TTC549 (cell line): ENCODE data around the gene TNFAIP1.

Source experiments
- FAIRE-seq: peaks from 2 replicates; lab custom pipeline; 2012; peaks lifted over from hg19 to GRCh38; lab: Jason Lieb, UNC

Gene TNFAIP1

GRCh38 chr17:28346199-28346580, 10.6 kb downstream of the TNFAIP1 start:
- FAIRE-seq: no peak

- no peak for FAIRE-seq
Measured at GRCh38 chr17:28346746-28347246, 11.2 kb downstream of the TNFAIP1 start.

- FAIRE-seq: no peak
Measured at GRCh38 chr17:28347261-28347891, 11.8 kb downstream of the TNFAIP1 start.

- FAIRE-seq: no peak
Measured at GRCh38 chr17:28348979-28349378, 13.4 kb downstream of the TNFAIP1 start.

DNA sequence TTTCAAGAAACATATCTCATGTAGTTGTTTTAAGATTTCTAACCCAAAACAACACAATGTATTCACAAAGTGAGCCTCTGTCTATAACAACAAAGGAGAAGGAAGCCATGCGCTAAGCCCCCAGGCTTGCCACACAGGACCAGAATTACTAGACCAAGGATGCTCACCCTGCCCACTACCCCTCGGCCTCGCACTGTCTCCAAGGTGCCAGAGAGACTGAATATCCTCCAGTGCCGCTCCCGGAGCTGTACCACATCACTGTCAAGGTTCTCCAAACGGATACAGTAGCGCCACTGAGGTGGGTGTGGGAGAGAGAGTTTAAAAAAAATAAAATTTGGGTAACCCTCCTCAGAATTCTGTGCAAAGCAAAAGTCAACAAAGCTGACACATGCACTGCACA, 14.7 kb downstream of the TNFAIP1 start:
- no peak for FAIRE-seq

DNA sequence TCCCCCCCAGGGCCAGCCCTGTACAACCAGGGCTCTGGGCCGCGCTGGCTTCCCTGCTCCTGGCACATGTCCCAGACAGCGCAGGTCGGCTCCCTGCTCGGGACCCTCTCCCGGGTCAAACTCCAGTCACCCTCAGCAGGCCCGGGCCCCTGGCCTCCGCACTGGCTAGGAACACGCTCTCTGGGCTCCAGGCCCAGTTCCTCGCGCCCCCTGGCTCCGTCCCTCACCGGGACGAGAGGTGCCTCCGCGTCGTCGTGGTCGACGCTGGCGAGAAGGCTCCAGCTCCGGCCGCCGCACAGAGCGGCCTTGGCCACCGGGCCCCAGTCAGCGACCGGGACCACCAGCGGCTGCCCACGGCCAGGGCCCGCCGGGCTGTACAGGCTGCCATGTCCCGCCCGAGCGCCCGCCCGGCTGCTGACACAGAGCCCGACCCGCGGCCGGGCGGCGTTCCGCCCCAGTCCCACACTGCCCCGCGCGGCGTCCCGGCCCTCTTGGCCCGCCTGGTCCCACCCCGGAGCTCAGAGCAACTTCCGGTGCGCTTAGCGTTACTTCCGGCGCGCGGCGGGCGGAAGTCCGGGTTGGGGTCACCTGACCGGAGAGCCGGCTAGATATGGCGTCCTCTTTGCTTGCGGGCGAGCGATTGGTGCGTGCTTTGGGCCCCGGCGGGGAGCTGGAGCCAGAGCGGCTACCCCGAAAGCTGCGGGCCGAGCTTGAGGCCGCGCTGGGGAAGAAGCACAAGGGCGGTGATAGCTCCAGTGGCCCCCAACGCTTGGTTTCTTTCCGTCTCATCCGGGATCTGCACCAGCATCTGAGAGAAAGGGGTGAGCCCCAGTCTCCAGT, 21.7 kb downstream of the TNFAIP1 start, which contains the start of gene POLDIP2:
Gene POLDIP2, minus strand, starts transcription at position 467 of the 840 bp plus-strand sequence. Its CDS starts 79 bp downstream, at position 388.
- FAIRE-seq: no peak

DNA sequence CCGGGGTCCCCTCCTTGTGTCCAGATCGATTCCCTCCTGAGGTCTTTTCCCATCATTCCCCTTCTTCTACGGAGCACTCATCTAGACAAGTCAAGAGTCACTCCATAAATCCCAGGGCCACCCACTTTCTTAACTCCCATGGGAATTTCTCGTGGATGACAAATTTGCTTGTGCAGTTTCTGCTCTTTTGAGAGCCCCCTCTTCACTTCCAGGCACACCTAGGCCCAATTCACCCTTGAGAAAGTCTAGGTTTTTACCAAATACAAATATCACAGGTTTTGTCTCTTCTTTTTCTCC, 22.3 kb downstream of the TNFAIP1 start:
- FAIRE-seq: no peak

GRCh38 chr17:28363186-28363585, 27.6 kb downstream of the TNFAIP1 start:
- FAIRE-seq: no peak

- FAIRE-seq: no peak
Measured at GRCh38 chr17:28363776-28364650, 28.5 kb downstream of the TNFAIP1 start.

- no peak for FAIRE-seq
Measured at GRCh38 chr17:28364665-28365363, 29.3 kb downstream of the TNFAIP1 start, which contains the start of gene SEBOX. Gene SEBOX (minus strand): TSS chr17:28365199. CDS start chr17:28365151, 48 bp downstream.

DNA sequence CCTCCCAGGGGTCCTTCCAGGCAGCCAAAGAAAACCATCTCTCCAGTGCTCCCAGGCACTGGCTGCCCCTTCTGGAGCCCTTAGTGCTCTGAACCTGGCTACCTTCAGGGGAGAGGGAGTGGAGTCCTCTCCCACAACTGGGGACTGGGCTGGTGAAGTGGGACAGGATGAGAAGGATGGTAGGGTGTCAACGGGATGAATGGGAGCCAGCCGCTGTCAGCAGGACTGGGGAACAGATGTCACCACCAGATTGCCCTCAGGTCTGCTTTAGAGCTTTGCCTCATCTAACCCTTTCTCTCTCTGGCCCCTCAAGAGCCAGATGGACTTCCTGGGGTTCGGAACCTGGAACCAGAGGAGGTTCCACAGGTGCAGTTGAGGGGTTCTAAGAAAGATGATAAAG, 29.9 kb downstream of the TNFAIP1 start:
- FAIRE-seq: no peak

GRCh38 chr17:28366605-28367004, 31.0 kb downstream of the TNFAIP1 start:
- FAIRE-seq: no peak

DNA sequence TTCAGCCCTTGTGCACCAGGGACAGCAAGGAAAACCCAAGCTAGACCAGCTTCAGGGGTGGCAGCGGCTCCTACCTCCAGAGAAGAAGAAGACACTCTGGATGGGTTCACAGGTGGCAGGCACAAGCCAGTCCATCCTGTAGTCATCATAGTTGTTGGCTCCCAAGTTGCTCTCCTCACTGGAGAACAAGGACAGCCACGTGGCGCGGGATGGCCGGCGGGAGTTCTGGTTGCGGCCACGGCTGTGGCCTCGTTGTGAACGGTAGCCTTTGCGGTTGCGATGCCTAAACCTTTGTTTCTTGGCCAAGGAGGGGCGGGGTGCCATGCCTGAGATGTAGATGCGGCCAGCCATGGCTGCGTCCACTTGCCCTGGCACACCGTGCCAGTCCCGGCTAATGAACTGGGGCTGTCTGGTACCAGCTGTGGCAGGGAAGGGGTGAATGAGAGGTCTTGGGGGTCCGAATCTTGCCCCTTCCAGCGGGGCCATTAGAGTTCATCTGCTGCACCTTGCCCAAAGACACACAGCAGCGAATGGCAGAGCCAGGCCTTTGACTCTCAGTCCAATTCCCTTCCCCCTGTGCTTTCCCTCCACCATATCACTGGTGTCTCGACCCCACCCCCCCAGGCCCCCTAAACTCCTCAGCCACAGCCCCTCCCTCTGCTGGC, 32.2 kb downstream of the TNFAIP1 start:
- no peak for FAIRE-seq

GRCh38 chr17:28368306-28368831, 32.8 kb downstream of the TNFAIP1 start:
- FAIRE-seq: no peak

GRCh38 chr17:28368915-28369683, 33.5 kb downstream of the TNFAIP1 start:
- no peak for FAIRE-seq

DNA sequence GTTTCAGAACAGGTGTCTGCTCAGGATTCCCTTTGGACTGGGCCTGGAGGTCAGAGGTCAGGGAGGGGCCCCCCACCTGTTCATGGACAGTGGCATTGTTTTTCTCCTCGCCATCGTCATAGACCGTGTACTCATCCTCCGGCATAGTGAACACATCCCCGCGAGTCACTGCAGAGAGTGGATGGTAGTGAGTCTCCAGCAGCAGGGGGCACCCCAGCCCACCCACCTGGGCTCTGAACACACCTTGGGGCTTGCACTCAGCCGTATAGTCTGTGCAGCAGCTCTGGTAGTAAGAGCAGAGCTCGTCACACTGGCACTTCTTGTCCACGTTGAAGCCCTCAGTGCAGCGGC, 34.1 kb downstream of the TNFAIP1 start:
- no peak for FAIRE-seq

- no peak for FAIRE-seq
Measured at GRCh38 chr17:28370035-28370743, 34.6 kb downstream of the TNFAIP1 start, which contains the start of gene VTN. Gene VTN (minus strand): TSS chr17:28370307. CDS start chr17:28370203, 104 bp downstream.

GRCh38 chr17:28370744-28371103, 35.2 kb downstream of the TNFAIP1 start:
- no peak for FAIRE-seq
